Type B pancreatic cell (in vitro differentiated cells): Measurements from ENCODE around the gene CDK9. TPM values are rescaled to one million over a fixed set of nuclear protein-coding genes. Genes with fewer than 3 reads are reported as not detected.

ENCODE experiments used
- DNase-seq: peaks from one replicate; pipeline ENCODE4 v3.0.0; 2021; ENCODE audit warnings: mixed read lengths; ENCODE audit not compliant: unreplicated experiment; ENCODE audit errors: extremely low spot score
- H3K27ac Mint-ChIP-seq: 2 replicates; pipeline ENCODE4 v1.8.0; 2021; ENCODE audit warnings: mild to moderate bottlenecking, mixed read lengths
- H3K27me3 Mint-ChIP-seq: 2 replicates; pipeline ENCODE4 v1.8.0; 2021; ENCODE audit warnings: mixed read lengths
- H3K36me3 Mint-ChIP-seq: 2 replicates; pipeline ENCODE4 v1.8.0; 2021; ENCODE audit warnings: mixed read lengths
- H3K4me1 Mint-ChIP-seq: one replicate; pipeline ENCODE4 v1.8.0; 2021; ENCODE audit warnings: mixed read lengths; ENCODE audit not compliant: unreplicated experiment
- H3K4me3 Mint-ChIP-seq: 2 replicates; pipeline ENCODE4 v1.8.0; 2021; ENCODE audit warnings: mild to moderate bottlenecking, mixed read lengths
- H3K9me3 Mint-ChIP-seq: 2 replicates; pipeline ENCODE4 v1.8.0; 2021; ENCODE audit warnings: mixed read lengths
- total RNA-seq: library from RNA; stranded (reverse); gene quantifications from 2 replicates; pipeline ENCODE4 v1.2.1, GENCODE V29; 2021; ENCODE audit warnings: low replicate concordance
- TF ChIP-seq, protein P1 (sequence below): fragments of 200-600 bp; sonication (generic); conservative IDR thresholded peaks from 2 replicates; pipeline ENCODE4 v1.5.0; 2021; ENCODE audit warnings: antibody characterized with exemption, mild to moderate bottlenecking

Gene CDK9
- total RNA-seq, 1 donor from 2014 or later, result 77.3 TPM

DNA sequence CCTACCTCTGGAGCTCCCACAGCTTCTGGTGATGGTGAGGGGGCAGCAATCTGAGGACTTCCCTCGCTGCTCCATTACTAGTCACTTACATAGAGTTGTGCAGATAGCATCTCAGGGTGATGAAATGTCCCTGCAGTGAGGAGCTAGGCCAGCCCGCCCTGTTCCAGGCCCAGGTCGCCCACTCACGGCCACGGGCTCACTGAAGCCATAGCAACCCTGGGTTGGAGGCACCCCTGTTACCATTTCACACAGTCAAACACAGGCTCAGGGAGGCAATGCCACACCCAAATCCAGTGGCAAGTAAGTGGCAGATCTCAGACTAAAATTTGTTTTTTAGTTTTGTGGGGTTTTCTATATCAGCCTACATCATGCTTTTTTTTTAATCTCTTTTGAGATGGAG, 27.0 kb upstream of the CDK9 start:
- Mint-ChIP-seq H3K27ac (no peak overlapping the region), H3K4me3 (no peak overlapping the region), H3K36me3 (no peaks in the 10 kb centered on the region), H3K9me3 (no peaks in the 10 kb centered on the region), H3K27me3 (peaks cover 48% of the 10 kb centered on the region), H3K4me1 (peaks cover 28% of the 10 kb centered on the region)
- TF ChIP-seq, protein P1, sequence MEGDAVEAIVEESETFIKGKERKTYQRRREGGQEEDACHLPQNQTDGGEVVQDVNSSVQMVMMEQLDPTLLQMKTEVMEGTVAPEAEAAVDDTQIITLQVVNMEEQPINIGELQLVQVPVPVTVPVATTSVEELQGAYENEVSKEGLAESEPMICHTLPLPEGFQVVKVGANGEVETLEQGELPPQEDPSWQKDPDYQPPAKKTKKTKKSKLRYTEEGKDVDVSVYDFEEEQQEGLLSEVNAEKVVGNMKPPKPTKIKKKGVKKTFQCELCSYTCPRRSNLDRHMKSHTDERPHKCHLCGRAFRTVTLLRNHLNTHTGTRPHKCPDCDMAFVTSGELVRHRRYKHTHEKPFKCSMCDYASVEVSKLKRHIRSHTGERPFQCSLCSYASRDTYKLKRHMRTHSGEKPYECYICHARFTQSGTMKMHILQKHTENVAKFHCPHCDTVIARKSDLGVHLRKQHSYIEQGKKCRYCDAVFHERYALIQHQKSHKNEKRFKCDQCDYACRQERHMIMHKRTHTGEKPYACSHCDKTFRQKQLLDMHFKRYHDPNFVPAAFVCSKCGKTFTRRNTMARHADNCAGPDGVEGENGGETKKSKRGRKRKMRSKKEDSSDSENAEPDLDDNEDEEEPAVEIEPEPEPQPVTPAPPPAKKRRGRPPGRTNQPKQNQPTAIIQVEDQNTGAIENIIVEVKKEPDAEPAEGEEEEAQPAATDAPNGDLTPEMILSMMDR, result no peak
- DNase-seq, result no peak

GRCh38 chr9:127761061-127761460, 24.8 kb upstream of the CDK9 start:
- Mint-ChIP-seq H3K4me3 (no peak overlapping the region), H3K27me3 (peaks cover 53% of the 10 kb centered on the region)

GRCh38 chr9:127761491-127761956, 24.3 kb upstream of the CDK9 start:
- H3K4me3 Mint-ChIP-seq, result no peak overlapping the region

More at GRCh38 chr9:127761061-127761460, 24.8 kb upstream of the CDK9 start:
- Mint-ChIP-seq H3K4me1 (peaks cover 41% of the 10 kb centered on the region), H3K36me3 (no peaks in the 10 kb centered on the region), H3K27ac (no peak overlapping the region), H3K9me3 (no peaks in the 10 kb centered on the region)
- TF ChIP-seq, protein P1, result no peak
- no peak for DNase-seq

GRCh38 chr9:127762111-127762676, 23.6 kb upstream of the CDK9 start:
- peak overlapping the region; percentile 11 for H3K4me3 Mint-ChIP-seq
- no peak overlapping the region for H3K27ac Mint-ChIP-seq
- peaks cover 52% of the 10 kb centered on the region for H3K27me3 Mint-ChIP-seq

More at GRCh38 chr9:127761491-127761956, 24.3 kb upstream of the CDK9 start:
- H3K36me3 Mint-ChIP-seq, result no peaks in the 10 kb centered on the region
- DNase-seq, result no peak
- H3K27ac Mint-ChIP-seq, result no peak overlapping the region
- peaks cover 41% of the 10 kb centered on the region for H3K4me1 Mint-ChIP-seq
- no peaks in the 10 kb centered on the region for H3K9me3 Mint-ChIP-seq
- TF ChIP-seq, protein P1, result no peak
- H3K27me3 Mint-ChIP-seq, result peaks cover 54% of the 10 kb centered on the region

DNA sequence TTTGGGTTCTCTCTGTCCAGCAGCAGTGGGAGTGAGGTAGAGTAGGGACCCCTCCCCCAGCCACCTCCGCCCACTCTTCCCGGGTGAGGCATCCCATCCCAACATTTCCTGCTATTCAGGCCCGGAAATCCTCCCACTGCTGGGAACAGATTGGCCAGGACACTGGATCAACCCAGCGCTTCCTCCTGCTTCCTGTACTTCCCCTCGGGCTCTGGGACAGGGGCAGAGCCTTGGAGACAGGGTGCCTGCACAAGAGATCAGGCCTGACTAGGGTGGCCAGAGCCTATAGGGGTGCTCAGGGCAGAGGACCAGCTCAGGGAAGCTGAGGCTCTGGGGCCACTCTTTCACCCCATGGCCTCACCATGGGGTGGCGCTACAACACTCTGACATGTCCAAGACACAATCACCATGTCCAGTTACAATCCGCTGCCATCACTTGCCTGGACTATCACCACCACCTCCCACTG, 21.9 kb upstream of the CDK9 start:
- Mint-ChIP-seq H3K36me3 (no peaks in the 10 kb centered on the region), H3K4me3 (no peak overlapping the region), H3K9me3 (no peaks in the 10 kb centered on the region), H3K27me3 (peaks cover 45% of the 10 kb centered on the region), H3K4me1 (peaks cover 52% of the 10 kb centered on the region), H3K27ac (no peak overlapping the region)
- no peak for DNase-seq
- TF ChIP-seq, protein P1, result peak; percentile 43

More at GRCh38 chr9:127762111-127762676, 23.6 kb upstream of the CDK9 start:
- Mint-ChIP-seq H3K9me3 (no peaks in the 10 kb centered on the region), H3K4me1 (peaks cover 45% of the 10 kb centered on the region), H3K36me3 (no peaks in the 10 kb centered on the region)
- DNase-seq, result no peak
- TF ChIP-seq, protein P1, result no peak
